WTC11 (cell line): ENCODE data around the gene OTOG. TPM values are rescaled to one million over a fixed set of nuclear protein-coding genes. Genes with fewer than 3 reads are reported as not detected.

Experiments
- ATAC-seq: fragments of 200-7000 bp; cut with Tn5 transposase; 2 replicates; pipeline ENCODE4 v1.10.0; 2021; ENCODE audit warnings: mild to moderate bottlenecking, moderate library complexity
- CTCF ChIA-PET: fragments of 300-600 bp; sonication (Branson Sonifier 250); formaldehyde crosslinking; loops from one replicate; lab custom pipeline; 2021; ENCODE audit warnings: antibody characterized with exemption; lab: Charles Lee
- POLR2A ChIA-PET: fragments of 350-600 bp; sonication (Branson Sonifier 250); formaldehyde crosslinking; loops from one replicate; lab custom pipeline; 2021; ENCODE audit warnings: antibody characterized with exemption; lab: Charles Lee
- DNase-seq: peaks from one replicate; pipeline ENCODE4 v3.0.0; 2021; ENCODE audit warnings: low spot score
- H3K27ac Mint-ChIP-seq: 2 replicates; pipeline ENCODE4 v1.8.0; 2021; ENCODE audit warnings: mixed read lengths
- H3K27me3 Mint-ChIP-seq: 2 replicates; pipeline ENCODE4 v1.8.0; 2021; ENCODE audit warnings: low read depth, mild to moderate bottlenecking, moderate library complexity, mixed read lengths
- H3K36me3 Mint-ChIP-seq: 2 replicates; pipeline ENCODE4 v1.8.0; 2021; ENCODE audit warnings: mixed read lengths
- H3K4me1 Mint-ChIP-seq: 2 replicates; pipeline ENCODE4 v1.8.0; 2022; ENCODE audit warnings: mixed read lengths
- H3K4me3 Mint-ChIP-seq: 2 replicates; pipeline ENCODE4 v1.8.0; 2021; ENCODE audit warnings: mild to moderate bottlenecking, moderate library complexity, mixed read lengths
- H3K9me3 Mint-ChIP-seq: 2 replicates; pipeline ENCODE4 v1.8.0; 2021; ENCODE audit warnings: mixed read lengths
- CBFB ChIP-seq: sonication (generic); formaldehyde crosslinking; IDR thresholded peaks from 2 replicates; pipeline ENCODE4 v1.8.1; 2022; ENCODE audit warnings: mild to moderate bottlenecking, low read depth, missing genetic modification reagents
- ELF4 ChIP-seq: sonication (generic); formaldehyde crosslinking; IDR thresholded peaks from 2 replicates; pipeline ENCODE4 v1.8.1; 2022; ENCODE audit warnings: low read depth, mild to moderate bottlenecking, moderate library complexity, missing genetic modification reagents
- EMX1 ChIP-seq: fragments of 250-450 bp; sonication (Bioruptor Pico); IDR thresholded peaks from 2 replicates; pipeline ENCODE4 v1.8.0; 2021; ENCODE audit warnings: mild to moderate bottlenecking
- FOXP1 ChIP-seq: sonication (generic); formaldehyde crosslinking; IDR thresholded peaks from 2 replicates; pipeline ENCODE4 v1.8.0; 2022; ENCODE audit warnings: missing genetic modification reagents, mild to moderate bottlenecking, moderate library complexity, borderline replicate concordance
- IRF2 ChIP-seq: sonication (generic); formaldehyde crosslinking; IDR thresholded peaks from 2 replicates; pipeline ENCODE4 v1.8.0; 2022; ENCODE audit warnings: low read depth, missing genetic modification reagents, borderline replicate concordance
- KAT7 ChIP-seq: sonication (generic); formaldehyde crosslinking; IDR thresholded peaks from 2 replicates; pipeline ENCODE4 v1.8.1; 2023; ENCODE audit warnings: missing genetic modification reagents, mild to moderate bottlenecking, borderline replicate concordance
- NFATC4 ChIP-seq: fragments of 250-450 bp; sonication (Bioruptor Pico); IDR thresholded peaks from 2 replicates; pipeline ENCODE4 v1.9.0; 2021; ENCODE audit warnings: mild to moderate bottlenecking
- NR1H2 ChIP-seq: sonication (generic); formaldehyde crosslinking; IDR thresholded peaks from 2 replicates; pipeline ENCODE4 v1.9.0; 2021; ENCODE audit warnings: mild to moderate bottlenecking, moderate library complexity, missing genetic modification reagents
- NR2C2 ChIP-seq: sonication (generic); formaldehyde crosslinking; IDR thresholded peaks from 2 replicates; pipeline ENCODE4 v1.8.0; 2022; ENCODE audit warnings: mild to moderate bottlenecking, missing genetic modification reagents
- OVOL2 ChIP-seq: fragments of 250-450 bp; sonication (Bioruptor Pico); IDR thresholded peaks from 2 replicates; pipeline ENCODE4 v1.9.0; 2021; ENCODE audit warnings: mild to moderate bottlenecking, borderline replicate concordance
- ZNF121 ChIP-seq: sonication (generic); formaldehyde crosslinking; IDR thresholded peaks from 2 replicates; pipeline ENCODE4 v1.8.0; 2023; ENCODE audit warnings: missing genetic modification reagents
- ZNF317 ChIP-seq: sonication (generic); formaldehyde crosslinking; IDR thresholded peaks from 2 replicates; pipeline ENCODE4 v1.8.1; 2023; ENCODE audit warnings: low read depth, mild to moderate bottlenecking, moderate library complexity, missing genetic modification reagents, borderline replicate concordance
- total RNA-seq: library from RNA; stranded (reverse); gene quantifications from 3 replicates; pipeline ENCODE4 v1.2.3, GENCODE V29; 2021
- TF ChIP-seq, protein P1 (sequence below): sonication (generic); formaldehyde crosslinking; IDR thresholded peaks from 2 replicates; pipeline ENCODE4 v1.8.0; 2022; ENCODE audit warnings: mild to moderate bottlenecking, missing genetic modification reagents
- TF ChIP-seq, protein P2 (sequence below): sonication (generic); formaldehyde crosslinking; IDR thresholded peaks from 2 replicates; pipeline ENCODE4 v1.8.1; 2023; ENCODE audit warnings: mild to moderate bottlenecking, missing genetic modification reagents, moderate library complexity
- TF ChIP-seq, protein P3 (sequence below): sonication (generic); formaldehyde crosslinking; IDR thresholded peaks from 2 replicates; pipeline ENCODE4 v1.8.1; 2022; ENCODE audit warnings: missing genetic modification reagents, borderline replicate concordance
- TF ChIP-seq, protein P4 (sequence below): sonication (generic); formaldehyde crosslinking; IDR thresholded peaks from 2 replicates; pipeline ENCODE4 v1.8.1; 2022; ENCODE audit warnings: mild to moderate bottlenecking, missing genetic modification reagents, moderate library complexity, borderline replicate concordance
- TF ChIP-seq, protein P5 (sequence below): fragments of 250-450 bp; sonication (Bioruptor Pico); IDR thresholded peaks from 2 replicates; pipeline ENCODE4 v1.9.0; 2021; ENCODE audit warnings: moderate library complexity, mild to moderate bottlenecking, inconsistent platforms, borderline replicate concordance
- TF ChIP-seq, protein P6 (sequence below): sonication (generic); formaldehyde crosslinking; IDR thresholded peaks from 2 replicates; pipeline ENCODE4 v1.8.1; 2023; ENCODE audit warnings: mild to moderate bottlenecking, missing genetic modification reagents

OTOG gene
- total RNA-seq, 1 experiment from 2014 or later: 1.4 TPM

DNA sequence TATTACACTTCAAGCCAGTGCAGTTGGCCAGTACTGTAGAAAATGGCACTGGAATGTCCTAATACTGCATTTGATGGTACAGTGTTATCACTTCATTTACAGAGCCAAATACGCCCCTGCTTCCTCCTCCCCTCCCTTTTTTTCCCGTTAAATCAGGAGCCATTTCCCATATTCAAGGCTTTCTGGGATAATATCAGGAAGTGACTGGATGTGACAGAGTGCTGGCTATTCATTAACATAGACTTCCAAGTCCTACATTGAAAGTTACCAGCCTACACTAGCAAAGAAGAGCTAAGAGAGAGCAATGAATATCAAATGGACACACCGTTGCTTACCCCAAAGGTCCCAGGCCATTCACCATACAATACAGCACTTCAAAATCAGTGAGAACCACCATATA is 38.3 kb upstream of the OTOG start (continued):
- TF ChIP-seq NFATC4 (CRISPR knock-in tag): no peak
- no peak for TF ChIP-seq NR2C2 (CRISPR knock-in tag)
- TF ChIP-seq, protein P1, sequence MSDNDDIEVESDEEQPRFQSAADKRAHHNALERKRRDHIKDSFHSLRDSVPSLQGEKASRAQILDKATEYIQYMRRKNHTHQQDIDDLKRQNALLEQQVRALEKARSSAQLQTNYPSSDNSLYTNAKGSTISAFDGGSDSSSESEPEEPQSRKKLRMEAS (CRISPR knock-in tag): no peak
- TF ChIP-seq ELF4: no peak
- TF ChIP-seq ZNF317 (CRISPR knock-in tag): no peak
- TF ChIP-seq, protein P2, sequence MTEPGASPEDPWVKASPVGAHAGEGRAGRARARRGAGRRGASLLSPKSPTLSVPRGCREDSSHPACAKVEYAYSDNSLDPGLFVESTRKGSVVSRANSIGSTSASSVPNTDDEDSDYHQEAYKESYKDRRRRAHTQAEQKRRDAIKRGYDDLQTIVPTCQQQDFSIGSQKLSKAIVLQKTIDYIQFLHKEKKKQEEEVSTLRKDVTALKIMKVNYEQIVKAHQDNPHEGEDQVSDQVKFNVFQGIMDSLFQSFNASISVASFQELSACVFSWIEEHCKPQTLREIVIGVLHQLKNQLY (CRISPR knock-in tag): no peak
- no peak for TF ChIP-seq NR1H2 (CRISPR knock-in tag)

DNA sequence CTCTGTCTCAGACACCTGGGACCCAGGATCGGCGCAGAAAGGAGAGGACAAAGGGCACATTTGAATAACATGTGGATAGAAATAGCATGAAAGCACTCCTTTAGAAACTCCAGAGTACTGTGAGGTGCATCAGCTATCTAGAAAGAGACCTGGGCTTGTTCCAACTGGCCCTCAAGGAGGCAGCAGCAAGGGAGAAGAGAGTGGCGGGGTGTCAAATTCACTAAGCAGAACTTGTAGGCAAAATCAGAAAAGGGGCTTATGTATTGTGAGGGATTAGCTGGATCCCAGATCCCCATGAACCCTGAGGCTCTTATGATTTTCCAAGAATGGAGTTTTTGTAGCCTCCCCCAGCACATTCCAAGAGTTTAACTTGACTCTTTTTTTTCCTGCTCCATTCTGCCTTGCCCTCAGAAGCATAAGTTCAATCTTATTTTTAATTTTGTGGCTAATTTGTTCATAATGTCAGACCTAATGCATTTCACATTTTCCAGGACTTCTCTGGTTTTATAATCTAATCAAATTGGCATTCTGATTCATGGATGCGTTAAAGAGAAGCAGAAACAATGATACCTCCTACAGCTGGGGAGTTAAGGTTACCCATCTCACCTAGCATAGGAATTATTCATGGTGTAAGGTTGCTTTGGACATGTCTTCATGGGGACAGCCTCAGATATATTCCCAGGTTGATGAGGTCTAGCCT is 36.4 kb upstream of the OTOG start:
- Mint-ChIP-seq H3K27ac (no peak overlapping the region), H3K4me1 (peaks cover 7% of the 10 kb centered on the region), H3K4me3 (no peak overlapping the region), H3K27me3 (no peaks in the 10 kb centered on the region), H3K36me3 (no peaks in the 10 kb centered on the region), H3K9me3 (no peaks in the 10 kb centered on the region)
- ChIA-PET CTCF (interaction anchor here (0.6 to 13.3 kb wide), 3 partner anchors 10 to 51 kb away, joined by 4 to 120 read pairs (median 4); no protein-coding TSS in a partner anchor), POLR2A (no interaction called here)
- ATAC-seq (peak; percentile 47; the same call in 1 of the 2 replicates), DNase-seq (no peak)
- TF ChIP-seq, protein P3, sequence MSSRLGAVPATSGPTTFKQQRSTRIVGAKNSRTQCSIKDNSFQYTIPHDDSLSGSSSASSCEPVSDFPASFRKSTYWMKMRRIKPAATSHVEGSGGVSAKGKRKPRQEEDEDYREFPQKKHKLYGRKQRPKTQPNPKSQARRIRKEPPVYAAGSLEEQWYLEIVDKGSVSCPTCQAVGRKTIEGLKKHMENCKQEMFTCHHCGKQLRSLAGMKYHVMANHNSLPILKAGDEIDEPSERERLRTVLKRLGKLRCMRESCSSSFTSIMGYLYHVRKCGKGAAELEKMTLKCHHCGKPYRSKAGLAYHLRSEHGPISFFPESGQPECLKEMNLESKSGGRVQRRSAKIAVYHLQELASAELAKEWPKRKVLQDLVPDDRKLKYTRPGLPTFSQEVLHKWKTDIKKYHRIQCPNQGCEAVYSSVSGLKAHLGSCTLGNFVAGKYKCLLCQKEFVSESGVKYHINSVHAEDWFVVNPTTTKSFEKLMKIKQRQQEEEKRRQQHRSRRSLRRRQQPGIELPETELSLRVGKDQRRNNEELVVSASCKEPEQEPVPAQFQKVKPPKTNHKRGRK (CRISPR knock-in tag): no peak
- TF ChIP-seq FOXP1 (CRISPR knock-in tag): no peak
- TF ChIP-seq, protein P4, sequence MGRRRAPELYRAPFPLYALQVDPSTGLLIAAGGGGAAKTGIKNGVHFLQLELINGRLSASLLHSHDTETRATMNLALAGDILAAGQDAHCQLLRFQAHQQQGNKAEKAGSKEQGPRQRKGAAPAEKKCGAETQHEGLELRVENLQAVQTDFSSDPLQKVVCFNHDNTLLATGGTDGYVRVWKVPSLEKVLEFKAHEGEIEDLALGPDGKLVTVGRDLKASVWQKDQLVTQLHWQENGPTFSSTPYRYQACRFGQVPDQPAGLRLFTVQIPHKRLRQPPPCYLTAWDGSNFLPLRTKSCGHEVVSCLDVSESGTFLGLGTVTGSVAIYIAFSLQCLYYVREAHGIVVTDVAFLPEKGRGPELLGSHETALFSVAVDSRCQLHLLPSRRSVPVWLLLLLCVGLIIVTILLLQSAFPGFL (CRISPR knock-in tag): no peak
- TF ChIP-seq IRF2 (CRISPR knock-in tag): no peak

DNA sequence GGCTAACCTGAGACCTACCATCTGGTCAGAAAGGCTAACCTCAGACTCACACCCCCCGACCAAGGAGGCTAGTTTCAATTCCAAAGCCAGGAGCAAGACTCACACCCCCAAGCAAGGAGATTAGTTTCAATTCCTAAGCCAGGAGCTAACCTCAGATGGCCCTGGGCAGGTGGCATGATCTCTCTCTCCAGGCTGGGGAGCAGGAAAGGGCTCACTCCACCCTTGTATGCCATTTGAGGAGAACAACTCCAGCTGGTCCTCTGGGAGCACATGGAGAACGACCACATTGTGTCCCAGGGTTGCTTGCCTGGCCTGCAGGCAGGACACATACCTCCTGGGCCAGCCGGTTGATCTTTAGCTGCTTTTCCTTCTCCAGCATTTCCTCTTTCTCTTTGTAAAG is 35.5 kb upstream of the OTOG start:
- H3K36me3 Mint-ChIP-seq: no peaks in the 10 kb centered on the region
- H3K27ac Mint-ChIP-seq: no peak overlapping the region
- no peak overlapping the region for H3K4me3 Mint-ChIP-seq
- no peak for DNase-seq
- TF ChIP-seq, protein P5, sequence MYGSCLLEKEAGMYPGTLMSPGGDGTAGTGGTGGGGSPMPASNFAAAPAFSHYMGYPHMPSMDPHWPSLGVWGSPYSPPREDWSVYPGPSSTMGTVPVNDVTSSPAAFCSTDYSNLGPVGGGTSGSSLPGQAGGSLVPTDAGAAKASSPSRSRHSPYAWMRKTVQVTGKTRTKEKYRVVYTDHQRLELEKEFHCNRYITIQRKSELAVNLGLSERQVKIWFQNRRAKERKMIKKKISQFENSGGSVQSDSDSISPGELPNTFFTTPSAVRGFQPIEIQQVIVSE: no peak
- TF ChIP-seq KAT7 (no peak), CBFB (no peak), EMX1 (CRISPR knock-in tag) (no peak), OVOL2 (no peak), ZNF121 (CRISPR knock-in tag) (no peak)
- TF ChIP-seq, protein P6, sequence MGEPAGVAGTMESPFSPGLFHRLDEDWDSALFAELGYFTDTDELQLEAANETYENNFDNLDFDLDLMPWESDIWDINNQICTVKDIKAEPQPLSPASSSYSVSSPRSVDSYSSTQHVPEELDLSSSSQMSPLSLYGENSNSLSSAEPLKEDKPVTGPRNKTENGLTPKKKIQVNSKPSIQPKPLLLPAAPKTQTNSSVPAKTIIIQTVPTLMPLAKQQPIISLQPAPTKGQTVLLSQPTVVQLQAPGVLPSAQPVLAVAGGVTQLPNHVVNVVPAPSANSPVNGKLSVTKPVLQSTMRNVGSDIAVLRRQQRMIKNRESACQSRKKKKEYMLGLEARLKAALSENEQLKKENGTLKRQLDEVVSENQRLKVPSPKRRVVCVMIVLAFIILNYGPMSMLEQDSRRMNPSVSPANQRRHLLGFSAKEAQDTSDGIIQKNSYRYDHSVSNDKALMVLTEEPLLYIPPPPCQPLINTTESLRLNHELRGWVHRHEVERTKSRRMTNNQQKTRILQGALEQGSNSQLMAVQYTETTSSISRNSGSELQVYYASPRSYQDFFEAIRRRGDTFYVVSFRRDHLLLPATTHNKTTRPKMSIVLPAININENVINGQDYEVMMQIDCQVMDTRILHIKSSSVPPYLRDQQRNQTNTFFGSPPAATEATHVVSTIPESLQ (CRISPR knock-in tag): no peak
- ChIA-PET POLR2A (interaction anchor here (0.5 kb wide), 1 partner anchor 122 kb away, joined by 3 read pairs; no protein-coding TSS in a partner anchor), CTCF (interaction anchor here (0.6 to 13.3 kb wide), 7 partner anchors 9 to 127 kb away, joined by 3 to 120 read pairs (median 5); partner anchors contain the start of gene KCNJ11)
- ATAC-seq: no peak
- H3K27me3 Mint-ChIP-seq: no peaks in the 10 kb centered on the region; the same call in 1 of the 2 replicates
- peaks cover 7% of the 10 kb centered on the region for H3K4me1 Mint-ChIP-seq
- no peaks in the 10 kb centered on the region for H3K9me3 Mint-ChIP-seq
